Kidney (tissue), 14 donors: Measurements from ENCODE around the gene HIPK2. TPM values are rescaled to one million over a fixed set of nuclear protein-coding genes. Genes with fewer than 3 reads are reported as not detected.
A peak's percentile ranks its signal among the peaks of the same experiment; 100 is the strongest.

ENCODE experiments used
- DNase-seq, 5 donors: peaks; one replicate each; pipeline ENCODE4 v3.0.0-alpha.2; 2013 to 2020
- FAIRE-seq: peaks from 2 replicates; lab custom pipeline; 2012; peaks lifted over from hg19 to GRCh38; lab: Jason Lieb, UNC
- H3K27ac ChIP-seq, 2 donors: one replicate each; pipeline ENCODE4 v1.7.0; 2013; ENCODE audit warnings: low read depth in 2 of 2, low read length in 2 of 2, inconsistent platforms in 1 of 2
- H3K27me3 ChIP-seq: one replicate; pipeline ENCODE4 v1.7.1; 2013; ENCODE audit warnings: low read length, inconsistent platforms; ENCODE audit not compliant: control insufficient read depth, insufficient read depth
- H3K36me3 ChIP-seq, 3 donors: one replicate each; pipeline versions ENCODE4 v1.7.0 to v1.7.1; 2013; ENCODE audit warnings: low read length in 3 of 3, control low read depth in 1 of 3, inconsistent platforms in 1 of 3; ENCODE audit not compliant: insufficient read depth in 3 of 3, control insufficient read depth in 2 of 3
- H3K4me1 ChIP-seq, 3 donors: one replicate each; pipeline versions ENCODE4 v1.7.0 to v1.7.1; 2013; ENCODE audit warnings: low read length in 3 of 3, inconsistent platforms in 1 of 3, low read depth in 1 of 3; ENCODE audit not compliant: control insufficient read depth in 2 of 3, insufficient read depth in 2 of 3
- H3K4me3 ChIP-seq, 3 donors: one replicate each; pipeline versions ENCODE4 v1.7.0 to v1.8.1; 2013; ENCODE audit warnings: low read length in 3 of 3, control low read depth in 1 of 3, inconsistent platforms in 1 of 3
- H3K9ac ChIP-seq, 3 donors: one replicate each; pipeline versions ENCODE4 v1.7.0 to v1.7.1; 2013; ENCODE audit warnings: low read length in 3 of 3, control low read depth in 1 of 3, inconsistent platforms in 1 of 3
- H3K9me3 ChIP-seq, 3 donors: one replicate each; pipeline versions ENCODE4 v1.7.0 to v1.7.1; 2013; ENCODE audit warnings: low read length in 3 of 3, control low read depth in 1 of 3, inconsistent platforms in 1 of 3; ENCODE audit not compliant: control insufficient read depth in 2 of 3, insufficient read depth in 1 of 3
- CTCF ChIP-seq: IDR thresholded peaks from 3 replicates; pipeline ENCODE4 v1.5.1; 2012; ENCODE audit warnings: mild to moderate bottlenecking, moderate library complexity, borderline replicate concordance; ENCODE audit not compliant: insufficient read depth; ENCODE audit errors: extremely low read depth
- intact Hi-C: fragments of 100-400 bp; cut with DNase I; formaldehyde crosslinking; loops from one replicate; pipeline ENCODE4 v1.11.1; 2022
- polyA plus RNA-seq: library from polyadenylated mRNA; stranded (reverse); fragments of 350-450 nt; fragmentation: Illumina TruSeq; extraction: RNeasy Lipid Tissue Mini Kit (QIAGEN cat#74804); gene quantifications from one replicate; pipeline ENCODE4 v1.2.3, GENCODE V29; 2014; ENCODE audit warnings: low read depth, low replicate concordance; ENCODE audit not compliant: insufficient read depth
- total RNA-seq: library from RNA; stranded (reverse); fragmentation: NEBNext Ultra II Directional; extraction: Animal tissue kit (Norgen Biotek cat#: 25700); gene quantifications from one replicate; pipeline ENCODE4 v1.2.1, GENCODE V29; 2021
- donor health status: control.
- donor health status: control.
- donor health status: control.
- donor health status: control.
- donor health status: control.
- donor health status: DM: yes; HTN: yes; CAD: no.
- donor health status: Normal renal cell carcinoma (clear cell type).

The HIPK2 gene
- total and polyA plus RNA-seq, 2 donors from 2014 or later: 9.6 to 153 TPM

GRCh38 chr7:139538881-139539635 is 238.7 kb downstream of the HIPK2 start:
- Histone ChIP-seq H3K36me3 (no peaks in the 10 kb centered on the region), H3K9me3 (no peaks in the 10 kb centered on the region), H3K27ac (no peak overlapping the region), H3K27me3 (no peaks in the 10 kb centered on the region), H3K9ac (no peak overlapping the region), H3K4me3 (no peak overlapping the region), H3K4me1 (no peaks in the 10 kb centered on the region)
- peak in 1 of 5 donors; percentile 36 for DNase-seq
- intact Hi-C loops: no loop called here
- TF ChIP-seq CTCF: no peak
- FAIRE-seq: no peak

GRCh38 chr7:139536152-139536551 is 241.6 kb downstream of the HIPK2 start:
- Histone ChIP-seq H3K4me3 (no peak overlapping the region), H3K9me3 (no peaks in the 10 kb centered on the region), H3K9ac (no peak overlapping the region), H3K36me3 (no peaks in the 10 kb centered on the region), H3K27me3 (no peaks in the 10 kb centered on the region), H3K27ac (no peak overlapping the region), H3K4me1 (no peaks in the 10 kb centered on the region)
- intact Hi-C loops: no loop called here
- FAIRE-seq: no peak
- TF ChIP-seq CTCF: no peak
- DNase-seq: no peak

- no peak overlapping the region for H3K4me3 ChIP-seq
- no peak for TF ChIP-seq CTCF
- intact Hi-C loops: no loop called here
- H3K4me1 ChIP-seq: no peaks in the 10 kb centered on the region
- H3K9ac ChIP-seq: no peak overlapping the region
- DNase-seq (no peak), FAIRE-seq (no peak)
- H3K27me3 ChIP-seq: no peaks in the 10 kb centered on the region
- no peaks in the 10 kb centered on the region for H3K36me3 ChIP-seq
- no peak overlapping the region for H3K27ac ChIP-seq
- H3K9me3 ChIP-seq: no peaks in the 10 kb centered on the region
Measured at GRCh38 chr7:139534966-139535651, 242.7 kb downstream of the HIPK2 start.
